Tibial nerve (tissue), 4 donors: Measurements from ENCODE around the gene PDCL3. TPM values are rescaled to one million over a fixed set of nuclear protein-coding genes. Genes with fewer than 3 reads are reported as not detected.

ENCODE experiments used
- DNase-seq, 2 donors: peaks; one replicate each; pipeline ENCODE4 v3.0.0-alpha.2; 2019; ENCODE audit warnings: low spot score in 2 of 2
- H3K27ac ChIP-seq, 4 donors: fragments of 200-600 bp; sonication (generic) in 3 of 4; one replicate each; pipeline ENCODE4 v1.5.1; 2017 to 2019; ENCODE audit warnings: mild to moderate bottlenecking in 1 of 4
- H3K27me3 ChIP-seq, 2 donors: fragments of 200-600 bp; sonication (generic) in 1 of 2; one replicate each; pipeline versions ENCODE4 v1.5.1 to v1.6.0; 2017 to 2019
- H3K36me3 ChIP-seq, 3 donors: fragments of 200-600 bp; sonication (generic); one replicate each; pipeline ENCODE4 v1.5.1; 2018 to 2019
- H3K4me1 ChIP-seq, 4 donors: fragments of 200-600 bp; sonication (generic) in 3 of 4; one replicate each; pipeline ENCODE4 v1.5.1; 2017 to 2019
- H3K4me3 ChIP-seq, 4 donors: fragments of 200-600 bp; sonication (generic) in 3 of 4; one replicate each; pipeline ENCODE4 v1.5.1; 2017 to 2019; ENCODE audit warnings: mild to moderate bottlenecking in 1 of 4, moderate library complexity in 1 of 4
- H3K9me3 ChIP-seq, 4 donors: fragments of 200-600 bp; sonication (generic) in 3 of 4; one replicate each; pipeline ENCODE4 v1.5.1; 2017 to 2019
- CTCF ChIP-seq, 5 experiments: fragments of 200-600 bp in 3 of 5; fragments of 450-650 bp in 2 of 5; sonication (generic) in 3 of 5; IDR thresholded peaks; one replicate each; pipeline ENCODE4 v1.5.1; 2016 to 2019; ENCODE audit warnings: antibody characterized with exemption in 5 of 5, mild to moderate bottlenecking in 3 of 5, moderate library complexity in 2 of 5
- EP300 ChIP-seq, 2 donors: sonication (generic); formaldehyde crosslinking; IDR thresholded peaks; one replicate each; pipeline ENCODE4 v1.6.1; 2017; ENCODE audit warnings: antibody characterized with exemption in 2 of 2, mild to moderate bottlenecking in 1 of 2
- POLR2A ChIP-seq, 2 donors: fragments of 450-650 bp; IDR thresholded peaks; one replicate each; pipeline ENCODE4 v1.6.1; 2017; ENCODE audit warnings: antibody characterized with exemption in 2 of 2, mild to moderate bottlenecking in 2 of 2, moderate library complexity in 2 of 2
- whole genome bisulfite sequencing, 2 donors: methylation state at CpG; one replicate each; pipeline ENCODE4 v1.1.5; 2018; 5-methylcytosine and 5-hydroxymethylcytosine counted together
- total RNA-seq, 4 donors: library from RNA; depleted of rRNA; stranded (reverse); fragments of >200 nt; gene quantifications; one replicate each; pipeline ENCODE4 v1.1.0, GENCODE V29; 2016

PDCL3 gene
- total RNA-seq, 4 donors from 2014 or later = 7.1 to 12.1 (median 8.4) TPM

- peak; percentile 49 to 60 for DNase-seq
- Histone ChIP-seq H3K27me3 (no peaks in the 10 kb centered on the region), H3K36me3 (no peaks in the 10 kb centered on the region), H3K27ac (no peak overlapping the region), H3K4me3 (no peak overlapping the region), H3K9me3 (no peaks in the 10 kb centered on the region), H3K4me1 (peaks cover 0 to 5% (median 0%) of the 10 kb centered on the region in 4 donors)
- TF ChIP-seq EP300 (IDR thresholded peaks at IDR 0.05) (no peak), POLR2A (IDR thresholded peaks at IDR 0.05) (no peak), CTCF (IDR thresholded peaks at IDR 0.05) (peak; percentile 36 to 58 (median 41))
- WGBS, 2 donors = 11 to 16% methylated on average over 13 of the region's 13 CpGs
Measured at GRCh38 chr2:100610381-100610831, 47.6 kb downstream of the PDCL3 start.

- peaks cover 0 to 5% (median 0%) of the 10 kb centered on the region in 4 donors for H3K4me1 ChIP-seq
- H3K9me3 ChIP-seq = no peaks in the 10 kb centered on the region
- DNase-seq = no peak
- 88% methylated on average over 24 of the region's 24 CpGs for whole genome bisulfite sequencing, 2 donors
- no peak for TF ChIP-seq POLR2A (IDR thresholded peaks at IDR 0.05)
- TF ChIP-seq EP300 (IDR thresholded peaks at IDR 0.05) = no peak
- no peak for TF ChIP-seq CTCF (IDR thresholded peaks at IDR 0.05)
- H3K36me3 ChIP-seq = no peaks in the 10 kb centered on the region
- H3K27me3 ChIP-seq = no peaks in the 10 kb centered on the region
- no peak overlapping the region for H3K4me3 ChIP-seq
- H3K27ac ChIP-seq = no peak overlapping the region
Measured at GRCh38 chr2:100611079-100612029, 48.6 kb downstream of the PDCL3 start.

- DNase-seq = no peak
- no peak overlapping the region for H3K4me3 ChIP-seq
- WGBS, 2 donors = 87 to 89% methylated on average over 8 to 9 of the region's 9 CpGs
- no peaks in the 10 kb centered on the region for H3K27me3 ChIP-seq
- H3K9me3 ChIP-seq = no peaks in the 10 kb centered on the region
- TF ChIP-seq CTCF (IDR thresholded peaks at IDR 0.05) (no peak), EP300 (IDR thresholded peaks at IDR 0.05) (no peak), POLR2A (IDR thresholded peaks at IDR 0.05) (no peak)
- no peaks in the 10 kb centered on the region for H3K4me1 ChIP-seq
- no peaks in the 10 kb centered on the region for H3K36me3 ChIP-seq
- no peak overlapping the region for H3K27ac ChIP-seq
Measured at GRCh38 chr2:100612388-100613000, 49.7 kb downstream of the PDCL3 start.

GRCh38 chr2:100613719-100614118 is 50.9 kb downstream of the PDCL3 start:
- Histone ChIP-seq H3K4me3 (no peak overlapping the region), H3K36me3 (no peaks in the 10 kb centered on the region), H3K27ac (no peak overlapping the region), H3K9me3 (no peaks in the 10 kb centered on the region), H3K4me1 (no peaks in the 10 kb centered on the region), H3K27me3 (no peaks in the 10 kb centered on the region)
- TF ChIP-seq POLR2A (IDR thresholded peaks at IDR 0.05) (no peak), CTCF (IDR thresholded peaks at IDR 0.05) (no peak)
- DNase-seq = no peak
- 57 to 73% methylated on average over 1 of the region's 1 CpG for WGBS, 2 donors

- Histone ChIP-seq H3K27me3 (no peaks in the 10 kb centered on the region), H3K9me3 (no peaks in the 10 kb centered on the region), H3K36me3 (no peaks in the 10 kb centered on the region), H3K4me3 (no peak overlapping the region), H3K27ac (no peak overlapping the region), H3K4me1 (no peaks in the 10 kb centered on the region)
- 71 to 88% methylated on average over 7 to 11 of the region's 11 CpGs for WGBS, 2 donors
- TF ChIP-seq EP300 (IDR thresholded peaks at IDR 0.05) (no peak), CTCF (IDR thresholded peaks at IDR 0.05) (no peak), POLR2A (IDR thresholded peaks at IDR 0.05) (no peak)
- DNase-seq = no peak
Measured at GRCh38 chr2:100614455-100615000, 51.7 kb downstream of the PDCL3 start.
